HCT116 (cell line): ENCODE data around the gene DCTN5. TPM values are rescaled to one million over a fixed set of nuclear protein-coding genes. Genes with fewer than 3 reads are reported as not detected.
A peak's percentile ranks its signal among the peaks of the same experiment; 100 is the strongest.

Source experiments
- ATAC-seq: fragments of 200-7000 bp; cut with Tn5 transposase; 2 replicates; pipeline ENCODE4 v1.9.1; 2020; ENCODE audit warnings: mild to moderate bottlenecking, moderate library complexity
- BruUV-seq: library from RNA; stranded (reverse); fragments of 400-500 nt; replicated peaks from 2 replicates; lab custom pipeline; 2021; lab: Mats Ljungman, UMichigan
- CTCF ChIA-PET: fragments of 300-600 bp; sonication (Branson Sonifier 250); formaldehyde crosslinking; loops from one replicate; lab custom pipeline; 2021; ENCODE audit warnings: antibody characterized with exemption; lab: Charles Lee
- POLR2A ChIA-PET: fragments of 300-600, 350-600 bp; sonication (Branson Sonifier 250); formaldehyde crosslinking; loops from one replicate; lab custom pipeline; 2021; ENCODE audit warnings: antibody characterized with exemption; lab: Charles Lee
- RAD21 ChIA-PET, 2 experiments: fragments of 300-600 bp; sonication (Branson Sonifier 250); formaldehyde crosslinking; loops; one replicate each; lab custom pipeline; 2023; ENCODE audit warnings: low total read pairs in 2 of 2; ENCODE audit not compliant: uncharacterized antibody in 2 of 2, unreplicated experiment in 2 of 2, low non-redundant PET in 1 of 2; lab: Charles Lee
- DNase-seq: peaks from one replicate; pipeline ENCODE4 v3.0.0-alpha.2; 2010; ENCODE audit warnings: low read depth, low spot score
- H2AFZ ChIP-seq: fragments of 200-600 bp; shearing (Covaris generic), sonication (generic); 2 replicates; pipeline ENCODE4 v1.6.1; 2017; ENCODE audit warnings: low read depth, mixed run types, mixed read lengths, antibody characterized with exemption, low read length; ENCODE audit not compliant: poor library complexity, severe bottlenecking
- H3K27ac ChIP-seq: 2 replicates; pipeline ENCODE4 v1.5.1; 2012; ENCODE audit warnings: low read depth, low read length
- H3K27me3 ChIP-seq: fragments of 200-600 bp; sonication (generic); 2 replicates; pipeline ENCODE4 v1.6.1; 2016; ENCODE audit warnings: mixed run types, low read length, mixed read lengths; ENCODE audit not compliant: insufficient read depth
- H3K36me3 ChIP-seq, 2 experiments: fragments of 200-500 bp in 1 of 2; fragments of 200-600 bp in 1 of 2; sonication (Bioruptor generic) in 1 of 2; sonication (generic) in 1 of 2; 2 replicates each; pipeline versions ENCODE4 v1.5.1 to v1.6.1; 2014 to 2016; ENCODE audit warnings: low read length in 2 of 2, inconsistent platforms in 1 of 2, mixed read lengths in 1 of 2, mixed run types in 1 of 2; ENCODE audit not compliant: insufficient read depth in 2 of 2, control insufficient read depth in 1 of 2
- H3K4me1 ChIP-seq, 2 experiments: fragments of 200-600 bp in 1 of 2; sonication (generic) in 1 of 2; 2 replicates each; pipeline versions ENCODE4 v1.5.1 to v1.6.1; 2012 to 2017; ENCODE audit warnings: low read length in 2 of 2, inconsistent platforms in 1 of 2, mild to moderate bottlenecking in 1 of 2, mixed read lengths in 1 of 2, mixed run types in 1 of 2, moderate library complexity in 1 of 2; ENCODE audit not compliant: insufficient read depth in 2 of 2, control insufficient read depth in 1 of 2
- H3K4me2 ChIP-seq: fragments of 200-600 bp; sonication (generic); 2 replicates; pipeline ENCODE4 v1.6.1; 2017; ENCODE audit warnings: mixed run types, low read length, mixed read lengths
- H3K4me3 ChIP-seq, 2 experiments: fragments of 200-600 bp in 1 of 2; sonication (generic) in 1 of 2; replicated peaks in 1 of 2; 2 replicates each; pipeline ENCODE4 v1.5.1; 2011 to 2016; ENCODE audit warnings: low read length in 2 of 2, control low read depth in 1 of 2, low read depth in 1 of 2, mild to moderate bottlenecking in 1 of 2, mixed read lengths in 1 of 2, mixed run types in 1 of 2
- H3K79me2 ChIP-seq: fragments of 200-600 bp; sonication (generic); 2 replicates; pipeline ENCODE4 v1.6.1; 2017; ENCODE audit warnings: mild to moderate bottlenecking, mixed run types, low read length, moderate library complexity, mixed read lengths; ENCODE audit not compliant: insufficient read depth
- H3K9ac ChIP-seq: fragments of 200-600 bp; sonication (generic); 2 replicates; pipeline ENCODE4 v1.6.1; 2016; ENCODE audit warnings: low read length, mixed read lengths
- H3K9me2 ChIP-seq: fragments of 200-600 bp; sonication (generic), shearing (Covaris generic); 2 replicates; pipeline ENCODE4 v1.6.1; 2017; ENCODE audit warnings: mixed run types, mild to moderate bottlenecking, moderate library complexity; ENCODE audit not compliant: insufficient read depth
- H3K9me3 ChIP-seq, 2 experiments: fragments of 200-500 bp in 1 of 2; fragments of 200-600 bp in 1 of 2; sonication (Bioruptor generic) in 1 of 2; sonication (generic) in 1 of 2; 2 replicates each; pipeline ENCODE4 v1.6.1; 2014 to 2017; ENCODE audit warnings: low read length in 2 of 2, mixed read lengths in 2 of 2, inconsistent platforms in 1 of 2, low read depth in 1 of 2, mild to moderate bottlenecking in 1 of 2, mixed run types in 1 of 2, moderate library complexity in 1 of 2; ENCODE audit not compliant: control insufficient read depth in 1 of 2, insufficient read depth in 1 of 2
- H4K20me1 ChIP-seq: fragments of 200-600 bp; sonication (generic), shearing (Covaris generic); 2 replicates; pipeline ENCODE4 v1.6.1; 2017; ENCODE audit warnings: mixed run types, mild to moderate bottlenecking, moderate library complexity; ENCODE audit not compliant: insufficient read depth
- CBX3 ChIP-seq: IDR thresholded peaks from 2 replicates; pipeline ENCODE4 v1.6.1; 2012; ENCODE audit warnings: low read depth
- CTCF ChIP-seq, 3 experiments: fragments of 200-600 bp in 1 of 3; sonication (generic) in 1 of 3; IDR thresholded peaks in 2 of 3; conservative IDR thresholded peaks in 1 of 3; 2 replicates each; pipeline ENCODE4 v1.5.1; 2012 to 2017; ENCODE audit warnings: low read depth in 2 of 3, low read length in 2 of 3, antibody characterized with exemption in 1 of 3, borderline replicate concordance in 1 of 3, control low read depth in 1 of 3, mild to moderate bottlenecking in 1 of 3, mixed read lengths in 1 of 3, mixed run types in 1 of 3, moderate library complexity in 1 of 3; ENCODE audit not compliant: insufficient read depth in 1 of 3
- EZH2 ChIP-seq: fragments of 200-600 bp; sonication (generic); IDR thresholded peaks from 2 replicates; pipeline ENCODE4 v1.6.1; 2017; ENCODE audit warnings: antibody characterized with exemption, mixed run types
- POLR2A ChIP-seq: IDR thresholded peaks from 2 replicates; pipeline ENCODE4 v1.7.0; 2011; ENCODE audit warnings: borderline replicate concordance; ENCODE audit not compliant: insufficient read depth, insufficient read length; ENCODE audit errors: extremely low read depth
- SP1 ChIP-seq: IDR thresholded peaks from 2 replicates; pipeline ENCODE4 v1.6.1; 2012; ENCODE audit warnings: low read depth
- TCF7L2 ChIP-seq: IDR thresholded peaks from 2 replicates; pipeline ENCODE4 v1.7.0; 2011; ENCODE audit warnings: borderline replicate concordance, inconsistent platforms; ENCODE audit not compliant: insufficient read depth, insufficient read length; ENCODE audit errors: extremely low read depth
- intact Hi-C: fragments of 100-400 bp; cut with micrococcal nuclease; formaldehyde crosslinking; loops from 2 replicates; pipeline ENCODE4 v1.10.0; 2022
- total RNA-seq: library from RNA; stranded (reverse); gene quantifications from one replicate; pipeline ENCODE4 v1.2.1, GENCODE V29; 2021; ENCODE audit not compliant: unreplicated experiment

The DCTN5 gene
- total RNA-seq, 1 experiment from 2014 or later, result 42.9 TPM

- Histone ChIP-seq H3K27me3 (no peaks in the 10 kb centered on the region), H3K4me2 (no peak overlapping the region), H3K9ac (no peak overlapping the region), H3K79me2 (peaks cover 25% of the 10 kb centered on the region), H3K4me3 (no peak overlapping the region), H3K4me1 (peaks cover 0 to 13% of the 10 kb centered on the region in 2 experiments; a peak in 2 of 4 replicates), H3K27ac (no peak overlapping the region), H3K9me3 (no peaks in the 10 kb centered on the region), H3K36me3 (peaks cover 14 to 19% of the 10 kb centered on the region in 2 experiments), H2AFZ (no peak overlapping the region), H4K20me1 (no peaks in the 10 kb centered on the region), H3K9me2 (no peaks in the 10 kb centered on the region)
- ATAC-seq (no peak), DNase-seq (no peak)
- intact Hi-C loops, result no loop called here
- ChIA-PET CTCF (no interaction called here), RAD21 (no interaction called here), POLR2A (no interaction called here)
- no peak for TF ChIP-seq CBX3
- no TSS peak for BruUV-seq
Observed at GRCh38 chr16:23635958-23636357, 5.3 kb upstream of the DCTN5 start.

DNA sequence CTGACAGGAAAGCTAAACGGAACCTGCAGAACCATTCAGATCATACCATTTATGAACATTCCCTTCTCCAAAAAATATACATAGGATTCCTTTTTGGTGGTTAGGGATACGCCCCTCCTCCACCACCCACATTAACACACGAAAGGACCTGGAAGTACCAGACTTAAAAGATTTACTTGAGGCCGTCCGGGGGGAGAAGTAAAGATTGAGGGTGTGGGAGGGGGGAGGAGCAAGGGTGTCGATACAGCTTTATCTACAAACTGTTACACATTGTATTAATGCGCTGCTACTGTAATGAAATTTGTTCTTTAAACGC lies 693 bp upstream of the DCTN5 start:
- peak overlapping the region; percentile 70 for H3K27ac ChIP-seq
- ATAC-seq, result peak; percentile 16
- peaks cover 2 to 23% of the 10 kb centered on the region in 2 experiments; a peak in 3 of 4 replicates for H3K4me1 ChIP-seq
- H3K9me2 ChIP-seq, result no peaks in the 10 kb centered on the region
- H2AFZ ChIP-seq, result no peak overlapping the region
- peak overlapping the region; percentile 70 to 100 for H3K4me3 ChIP-seq
- H3K36me3 ChIP-seq, result peaks cover 9 to 16% of the 10 kb centered on the region in 2 experiments
- TF ChIP-seq SP1, result no peak
- no peak for TF ChIP-seq POLR2A
- no peak for TF ChIP-seq EZH2
- no peak for TF ChIP-seq CTCF (IDR thresholded peaks at IDR 0.05 in 2 of 3, conservative IDR thresholded peaks at IDR 0.05 in 1 of 3; ENCODE audit: borderline replicate concordance in 1 of 3, insufficient read depth in 1 of 3, low read depth in 2 of 3, low read length in 2 of 3)
- no peak for TF ChIP-seq TCF7L2
- H3K27me3 ChIP-seq, result no peaks in the 10 kb centered on the region
- no peak for DNase-seq
- intact Hi-C loops, result loop anchor here (2.0 kb wide), 1 partner anchor 44 kb away; the partner anchor contains the start of gene NDUFAB1
- ChIA-PET CTCF (interaction anchor here (3.0 kb wide), 1 partner anchor 44 kb away, joined by 7 read pairs; the partner anchor contains the start of gene NDUFAB1), POLR2A (no interaction called here), RAD21 (no interaction called here)
- H4K20me1 ChIP-seq, result no peaks in the 10 kb centered on the region
- H3K9me3 ChIP-seq, result no peaks in the 10 kb centered on the region
- peak overlapping the region; percentile 85 for H3K9ac ChIP-seq
- BruUV-seq, result no TSS peak
- peaks cover 57% of the 10 kb centered on the region for H3K79me2 ChIP-seq
- peak overlapping the region; percentile 90 for H3K4me2 ChIP-seq
